ENCODE data around the gene MOB3B.

- TF ChIP-seq CTCF (IDR thresholded peaks at IDR 0.05) (no peak), POLR2A (IDR thresholded peaks at IDR 0.05) (no peak)
These were observed 127.0 kb downstream of the MOB3B start for GRCh38 chr9:27402626-27403025.
